CD4-positive, alpha-beta T cell treated with Interleukin-10 for 1 hour (primary cell): ENCODE measurements around the gene TOR1A.
A peak's percentile ranks its signal among the peaks of the same experiment; 100 is the strongest.

ENCODE experiments used
- DNase-seq: peaks from one replicate; pipeline ENCODE4 v3.0.0-alpha.2; 2020

Gene TOR1A

DNA sequence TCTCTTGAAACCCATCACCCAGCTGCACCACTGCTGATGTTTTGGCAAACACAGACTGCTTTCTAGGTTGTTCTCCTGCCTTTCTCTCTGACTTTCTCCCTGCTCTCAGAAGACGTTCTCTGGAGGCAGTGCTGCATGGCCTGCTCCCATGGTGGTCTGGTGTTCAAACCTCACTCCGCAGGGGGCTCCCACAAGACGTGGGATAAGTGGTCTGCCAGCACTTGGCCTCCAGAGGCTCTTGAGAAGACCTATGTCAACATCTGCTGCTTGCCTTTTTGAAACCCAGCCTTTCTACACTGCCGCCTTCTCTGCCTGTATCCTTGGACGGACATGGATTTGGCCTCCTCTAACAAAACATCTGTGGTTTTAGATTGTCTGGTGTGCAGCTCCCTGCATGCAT is 27.9 kb upstream of the TOR1A start:
- DNase-seq = no peak

GRCh38 chr9:129850821-129851550 is 27.1 kb upstream of the TOR1A start:
- DNase-seq = no peak

- no peak for DNase-seq
Measured at GRCh38 chr9:129849901-129850300, 26.0 kb upstream of the TOR1A start.

DNA sequence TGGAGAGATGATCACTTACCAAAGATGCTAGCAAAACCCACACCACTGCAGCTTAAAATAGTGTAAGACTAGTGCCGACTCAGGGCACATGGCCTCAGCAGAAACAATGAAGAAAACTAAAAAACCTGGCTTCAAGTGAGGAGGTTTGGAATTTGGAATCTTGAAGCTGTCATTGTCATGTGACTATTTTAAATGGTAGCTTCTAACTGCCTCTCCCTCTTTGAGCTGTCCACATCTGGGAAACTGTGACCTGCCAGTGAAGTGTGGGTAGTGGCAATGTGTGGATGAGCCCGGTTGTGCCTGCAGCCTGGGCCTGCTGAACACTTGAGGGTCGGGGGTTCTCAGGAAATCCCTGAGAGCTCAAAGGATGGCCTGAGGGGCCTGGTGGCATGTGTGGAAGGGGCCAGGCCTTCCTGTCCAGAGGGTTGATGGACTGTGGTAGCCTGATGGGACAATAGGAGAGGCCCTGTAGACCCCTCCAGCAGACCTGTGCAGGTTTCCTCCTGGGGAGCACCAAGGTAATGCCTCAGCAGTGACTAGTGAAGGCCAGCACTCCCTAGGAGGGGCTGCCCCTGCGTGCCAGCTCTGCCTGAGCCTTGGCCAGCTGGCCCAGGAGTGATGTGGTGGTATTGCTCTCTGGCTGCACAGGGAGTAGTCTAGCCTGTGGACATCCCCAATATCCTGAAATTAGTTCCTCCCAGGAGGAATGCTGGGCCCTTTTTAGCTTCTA is 24.9 kb upstream of the TOR1A start:
- no peak for DNase-seq

DNA sequence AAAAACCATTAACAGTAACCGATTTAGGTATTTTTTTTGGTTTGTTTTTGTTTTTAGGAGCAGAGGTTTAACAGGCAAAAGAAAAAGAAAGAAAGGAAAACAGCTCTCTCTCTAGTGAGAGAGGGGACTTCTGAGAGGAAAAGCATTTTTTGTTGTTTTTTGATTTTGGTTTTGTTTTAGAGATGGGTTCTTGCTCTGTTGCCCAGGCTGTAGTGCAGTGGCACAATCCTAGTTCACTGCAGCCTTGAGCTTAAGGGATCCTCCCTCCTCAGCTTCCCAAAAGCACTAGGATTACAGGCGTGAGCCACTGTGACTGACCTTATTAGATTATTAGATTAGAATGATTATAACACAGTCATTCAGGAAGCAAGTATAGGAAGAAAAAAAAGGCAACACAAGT is 21.4 kb upstream of the TOR1A start:
- DNase-seq = no peak

DNA sequence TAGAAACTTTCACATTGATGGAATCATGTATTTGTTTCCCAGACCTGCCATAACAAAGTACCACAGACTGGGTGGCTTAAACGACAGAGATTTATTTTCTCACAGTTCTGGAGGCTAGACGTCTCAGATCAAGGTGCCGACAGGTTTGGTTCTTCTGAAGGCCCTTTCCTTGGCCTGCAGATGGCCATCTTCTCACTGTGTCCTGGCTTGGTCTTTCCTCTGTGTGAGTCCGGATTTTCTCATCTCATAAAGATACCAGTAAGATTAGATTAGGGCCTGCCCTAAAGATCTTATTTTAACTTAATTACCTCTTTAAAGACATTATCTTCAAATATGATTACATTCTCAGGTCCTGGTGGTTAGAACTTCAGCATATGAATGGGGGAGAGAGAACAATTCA is 17.1 kb upstream of the TOR1A start:
- DNase-seq = no peak

DNA sequence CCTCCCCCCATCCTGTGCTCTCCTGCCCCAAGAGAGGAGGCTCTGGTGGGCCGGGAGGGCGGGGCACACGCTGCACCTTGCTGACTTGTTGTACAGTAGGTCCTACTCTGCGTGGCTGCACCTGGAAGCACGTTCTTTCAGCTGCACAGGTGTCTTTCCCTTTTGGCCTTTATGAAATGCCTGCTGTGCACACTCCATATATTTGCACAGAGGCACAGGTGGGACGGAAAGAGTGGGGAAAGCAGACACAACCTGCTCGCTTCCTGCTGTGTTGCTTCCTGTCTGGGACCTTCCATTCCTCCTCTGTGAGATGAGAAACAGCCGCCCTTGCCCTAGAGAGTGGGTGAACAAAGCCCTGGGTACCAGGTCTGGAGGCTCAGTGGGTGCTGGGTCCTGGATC is 16.1 kb upstream of the TOR1A start:
- peak; percentile 23 for DNase-seq

DNA sequence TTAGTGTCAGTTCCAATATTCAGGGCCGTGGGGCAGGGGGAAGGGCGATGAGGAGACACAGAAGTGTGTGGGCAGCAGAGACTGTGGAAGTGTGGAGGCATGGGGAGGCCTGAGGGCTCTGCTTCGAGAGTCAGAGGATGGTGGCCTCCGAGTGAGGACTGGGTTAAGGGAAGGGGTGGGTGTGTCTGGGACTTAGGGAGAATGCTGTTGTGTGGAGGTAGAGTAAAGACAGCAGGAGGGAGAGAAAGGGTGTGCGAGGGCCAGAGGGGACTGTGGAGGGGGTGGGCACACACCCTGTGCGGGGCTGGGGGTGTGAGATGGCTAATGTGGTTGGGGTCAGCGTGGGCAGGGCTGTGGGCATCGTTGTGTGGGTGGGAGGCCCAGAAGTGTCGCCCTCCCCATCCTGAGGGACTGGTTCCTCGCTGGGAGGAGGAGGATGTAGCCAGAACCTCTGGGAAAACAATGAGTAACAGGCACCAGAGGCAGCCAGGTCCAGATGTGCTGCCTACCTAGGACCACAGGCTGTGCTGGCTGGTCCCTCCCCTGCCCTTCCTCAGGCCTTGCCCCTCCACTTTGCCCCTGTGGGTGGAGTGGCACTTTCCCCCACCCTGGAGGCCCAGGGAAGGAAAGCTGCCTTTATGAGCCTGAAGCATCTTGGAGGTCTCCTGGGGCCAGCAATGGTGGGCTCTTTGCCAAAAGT is 15.5 kb upstream of the TOR1A start:
- no peak for DNase-seq

GRCh38 chr9:129838707-129839259 is 14.8 kb upstream of the TOR1A start:
- peak; percentile 3 for DNase-seq

DNA sequence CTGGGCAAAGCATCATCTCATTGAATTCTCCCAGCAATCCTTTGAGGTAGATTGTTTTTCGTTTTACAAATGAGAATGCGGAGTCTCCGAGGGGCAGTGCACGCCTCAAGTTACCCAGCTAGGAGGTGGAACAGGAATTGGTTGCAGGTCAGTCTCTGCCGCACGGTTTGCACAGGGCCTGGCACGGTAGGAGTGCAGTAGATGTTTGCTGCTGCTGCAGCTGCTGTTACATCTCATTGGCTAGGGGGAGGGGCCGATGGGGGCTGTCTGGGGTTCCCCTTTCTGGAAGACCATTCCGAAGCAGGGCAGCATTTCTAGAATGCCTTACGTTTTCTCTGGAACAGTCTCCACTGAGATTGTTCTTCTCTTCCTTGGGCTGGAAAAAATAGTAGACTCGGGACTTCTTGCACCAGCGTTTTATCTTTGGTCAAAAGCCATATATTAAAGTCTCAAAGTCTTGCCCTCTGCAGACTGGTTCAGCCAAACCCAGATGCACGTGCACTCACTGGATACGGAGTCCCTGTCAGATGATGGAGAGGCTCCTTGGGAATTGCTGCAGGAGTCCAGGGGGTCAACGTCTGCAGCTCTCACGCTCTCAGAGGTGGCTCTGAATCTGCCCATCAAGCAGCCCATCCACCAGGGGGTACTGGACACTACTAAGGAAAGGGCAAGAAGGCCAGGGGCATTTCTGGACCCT is 12.5 kb upstream of the TOR1A start:
- peak; percentile 56 for DNase-seq

DNA sequence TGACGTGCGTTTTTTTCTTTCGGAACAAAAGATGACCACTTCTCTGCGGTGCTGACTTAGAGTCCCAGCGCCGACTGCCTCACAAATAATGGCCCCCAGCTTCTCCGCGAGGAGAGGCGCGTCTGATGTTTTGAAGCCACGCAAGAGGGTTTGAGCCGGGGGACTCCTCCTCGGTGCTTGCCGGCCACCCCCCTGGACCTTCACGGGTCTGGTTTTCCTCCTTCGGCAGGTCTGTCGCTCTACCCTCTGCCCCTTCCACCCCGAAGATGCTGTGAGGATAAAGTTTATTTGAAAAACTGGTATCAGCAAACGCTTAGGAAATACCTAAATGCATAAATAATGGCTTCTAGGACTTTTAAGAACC is 11.9 kb upstream of the TOR1A start:
- no peak for DNase-seq

- peak; percentile 98 for DNase-seq
Measured at GRCh38 chr9:129835128-129835859, 11.4 kb upstream of the TOR1A start, which contains the start of the genes C9orf78 and USP20. C9orf78 (minus strand) TSS chr9:129835275; CDS start chr9:129835221, 54 bp downstream. USP20 (plus strand) TSS chr9:129835458; CDS start chr9:129852556, 17,098 bp downstream.

DNA sequence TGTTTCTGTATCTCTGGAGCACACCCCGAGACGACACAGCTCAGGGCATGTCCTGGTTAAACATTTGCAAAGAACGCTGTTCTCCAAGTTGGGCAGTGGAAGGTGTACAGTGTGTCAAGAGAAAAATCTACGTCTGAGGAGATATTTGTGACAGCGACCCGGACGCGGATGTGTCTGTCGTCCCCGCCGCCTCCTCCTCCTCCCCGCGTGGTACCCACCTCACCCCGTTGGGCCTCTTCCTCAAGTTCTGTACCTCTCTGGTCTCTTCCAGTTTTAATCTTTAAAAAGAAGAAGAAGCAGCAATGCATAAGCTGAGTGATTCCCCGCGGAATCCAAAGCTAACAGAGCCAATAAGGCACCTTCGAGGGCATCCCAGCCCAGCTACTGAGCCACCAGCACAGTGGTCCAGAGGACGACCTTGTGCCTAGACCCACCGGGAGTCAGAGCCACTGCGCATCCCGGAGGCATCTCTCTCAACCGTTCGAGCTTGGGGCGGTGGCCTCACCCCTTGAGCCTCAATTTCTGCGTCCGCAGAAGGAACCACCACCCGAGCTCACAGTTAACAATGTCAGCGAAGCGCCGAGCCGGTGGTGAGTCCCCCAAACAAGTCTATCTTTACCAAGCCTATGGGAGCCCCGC is 10.7 kb upstream of the TOR1A start:
- peak; percentile 54 for DNase-seq

DNA sequence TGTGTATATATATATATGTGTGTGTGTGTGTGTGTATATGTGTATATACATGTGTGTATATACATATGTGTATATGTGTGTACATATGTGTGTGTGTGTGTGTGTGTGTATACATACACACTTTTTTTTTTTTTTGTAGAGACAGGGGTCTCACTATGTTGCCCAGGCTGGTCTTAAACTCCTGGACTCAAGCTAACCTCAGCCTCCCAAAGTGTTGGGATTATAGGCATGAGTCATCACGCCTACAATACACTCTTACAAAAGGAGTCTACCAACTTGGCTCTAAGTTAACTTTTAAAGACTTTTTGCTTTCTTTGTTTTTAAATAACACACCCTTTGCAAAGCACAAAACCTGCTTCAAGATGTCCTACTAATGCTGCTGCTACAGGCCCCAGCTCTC is 9.0 kb upstream of the TOR1A start:
- no peak for DNase-seq

DNA sequence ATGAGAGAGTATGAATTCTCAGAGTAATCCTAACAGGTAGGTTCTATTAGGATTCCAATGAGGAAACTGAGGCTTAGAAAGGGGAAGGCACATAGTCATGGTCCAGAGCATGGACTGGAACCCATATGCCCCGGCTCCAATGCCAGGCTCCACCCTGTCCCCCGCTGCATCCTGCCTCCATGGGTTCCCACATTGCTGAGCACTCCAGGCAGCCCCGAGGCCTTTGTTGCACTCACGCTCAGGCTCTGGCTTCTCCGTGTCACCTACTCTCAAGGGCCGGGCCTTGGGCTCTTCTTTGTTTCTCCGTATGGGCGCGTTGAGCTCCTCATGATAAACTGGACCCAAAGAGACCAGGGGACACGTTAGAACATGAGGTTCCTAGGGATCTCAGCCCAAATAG is 5.0 kb upstream of the TOR1A start:
- DNase-seq = no peak

- no peak for DNase-seq
Measured at GRCh38 chr9:129828051-129828450, 4.1 kb upstream of the TOR1A start.

DNA sequence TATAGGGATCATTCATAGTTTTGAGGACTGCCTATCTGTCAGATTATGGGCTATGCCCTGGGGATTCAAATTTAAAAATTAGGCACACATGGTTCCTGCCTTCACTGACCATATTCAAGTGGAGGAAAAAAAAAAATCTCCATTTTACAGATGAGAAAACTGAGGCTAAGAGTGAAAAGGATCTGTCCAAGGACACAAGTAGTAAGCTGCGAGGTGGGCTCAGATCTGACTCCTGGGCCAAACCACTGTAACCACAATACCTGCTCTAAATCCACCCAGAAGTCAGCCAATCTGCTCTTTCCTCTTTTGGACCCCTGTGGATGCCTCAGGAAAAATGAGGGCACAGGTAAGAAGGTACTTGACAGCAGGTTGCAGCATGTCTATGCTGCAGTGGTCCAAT is 2.8 kb upstream of the TOR1A start:
- no peak for DNase-seq

- no peak for DNase-seq
Measured at GRCh38 chr9:129826344-129826743, 2.4 kb upstream of the TOR1A start.

- DNase-seq = no peak
Measured at GRCh38 chr9:129823542-129823934, 398 bp downstream of the TOR1A start.

DNA sequence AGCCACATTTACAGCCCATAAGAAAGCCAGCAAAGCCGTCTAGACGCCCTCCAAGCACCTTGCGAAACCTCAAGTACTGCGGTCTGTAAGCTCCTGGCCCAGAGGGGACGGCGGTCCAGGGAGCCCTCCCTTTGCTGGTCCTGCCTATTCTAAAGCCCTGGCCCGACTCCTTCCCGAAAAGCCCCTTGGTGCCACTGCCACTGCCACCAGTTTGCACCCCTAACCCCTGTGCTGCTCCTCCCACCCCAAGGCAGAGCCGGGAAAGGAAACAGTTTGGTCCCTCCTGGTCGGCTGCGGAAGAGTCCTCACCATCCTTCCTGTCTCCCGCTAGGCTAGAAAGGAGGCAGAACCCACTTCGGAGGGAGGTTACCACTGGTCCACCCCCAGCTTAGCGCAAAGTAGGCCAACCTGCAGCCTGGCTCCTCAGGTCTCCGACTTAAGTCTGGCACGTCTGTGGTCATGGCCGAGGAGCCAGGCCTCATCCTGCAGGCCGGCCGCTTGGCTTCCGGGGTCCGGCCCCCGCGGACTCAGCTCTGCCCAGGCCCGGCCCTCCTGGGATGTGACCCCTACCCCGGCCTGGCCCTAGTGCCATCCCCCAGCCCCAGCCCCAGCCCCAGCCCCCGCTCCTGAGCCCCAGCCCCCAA is 916 bp downstream of the TOR1A start:
- DNase-seq = peak; percentile 31
